HL-60 (cell line): ENCODE results near the gene CAND1.

ENCODE experiments used
- DNase-seq, 2 experiments: peaks; one replicate each; pipeline ENCODE4 v3.0.0-alpha.2; 2010 to 2020; ENCODE audit warnings: low read depth in 1 of 2, low spot score in 1 of 2
- H3K27ac ChIP-seq: fragments of 250-450 bp; sonication (Bioruptor Pico); replicated peaks from 2 replicates; pipeline ENCODE4 v1.5.1; 2020; ENCODE audit warnings: mild to moderate bottlenecking, moderate library complexity
- H3K27me3 ChIP-seq: fragments of 250-450 bp; sonication (Bioruptor Pico); 2 replicates; pipeline ENCODE4 v1.5.1; 2021; ENCODE audit warnings: mild to moderate bottlenecking, moderate library complexity; ENCODE audit not compliant: insufficient read depth, poor library complexity, severe bottlenecking
- H3K4me3 ChIP-seq: replicated peaks from 2 replicates; pipeline ENCODE4 v1.5.1; 2011; ENCODE audit warnings: mild to moderate bottlenecking, control low read depth, low read length; ENCODE audit not compliant: insufficient read depth
- CTCF ChIP-seq: IDR thresholded peaks from one replicate; pipeline ENCODE4 v1.5.1; 2011; ENCODE audit warnings: low read length, control low read depth, inconsistent platforms; ENCODE audit not compliant: insufficient read depth
- GABPA ChIP-seq: IDR thresholded peaks from 2 replicates; pipeline ENCODE4 v1.6.1; 2012; ENCODE audit warnings: low read depth
- POLR2AphosphoS5 ChIP-seq: IDR thresholded peaks from 2 replicates; pipeline ENCODE4 v1.6.1; 2012; ENCODE audit warnings: low read depth
- REST ChIP-seq: IDR thresholded peaks from 2 replicates; pipeline ENCODE4 v1.6.1; 2012; ENCODE audit warnings: low read depth; ENCODE audit not compliant: insufficient replicate concordance
- SPI1 ChIP-seq: IDR thresholded peaks from 2 replicates; pipeline ENCODE4 v1.6.1; 2012; ENCODE audit warnings: low read depth, mild to moderate bottlenecking, borderline replicate concordance
- long read RNA-seq: library from polyadenylated mRNA; unstranded; transcript quantifications from one replicate; pipeline ENCODE4 v2.0.0, GENCODE V29; 2020

Gene CAND1
- long read RNA-seq, full-length matches to known transcripts, result 212 of 264 reads
- long read RNA-seq, partial matches to known transcripts, result 30 of 264 reads
- long read RNA-seq, other reads (novel, unspliced or antisense), result 22 of 264 reads

- Histone ChIP-seq H3K27me3 (no peaks in the 10 kb centered on the region), H3K27ac (peak within 1 kb of the TSS; percentile 98), H3K4me3 (peak within 1 kb of the TSS; percentile 90)
- TF ChIP-seq POLR2AphosphoS5 (peak; percentile 85), SPI1 (no peak), REST (peak; percentile 54)
- peak; percentile 95 to 98 for DNase-seq
Measured at GRCh38 chr12:67268896-67269632, at the start of gene CAND1. TSS of gene CAND1 (plus strand) at chr12:67269358. CDS start at chr12:67269718, 360 bp downstream.

GRCh38 chr12:67220065-67220464 is 49.1 kb upstream of the CAND1 start:
- no peaks in the 10 kb centered on the region for H3K27me3 ChIP-seq
- TF ChIP-seq CTCF, result no peak
- no peak for TF ChIP-seq GABPA
- TF ChIP-seq POLR2AphosphoS5, result no peak

GRCh38 chr12:67222302-67222701 is 46.9 kb upstream of the CAND1 start:
- no peak for DNase-seq
- Histone ChIP-seq H3K27ac (no peak overlapping the region), H3K4me3 (no peak overlapping the region), H3K27me3 (no peaks in the 10 kb centered on the region)
- TF ChIP-seq CTCF, result peak; percentile 3
- TF ChIP-seq REST, result no peak
- TF ChIP-seq GABPA, result no peak

More at GRCh38 chr12:67220065-67220464, 49.1 kb upstream of the CAND1 start:
- H3K27ac ChIP-seq, result no peak overlapping the region
- no peak overlapping the region for H3K4me3 ChIP-seq
- no peak for DNase-seq

- H3K27ac ChIP-seq, result no peak overlapping the region
- no peak overlapping the region for H3K4me3 ChIP-seq
- no peaks in the 10 kb centered on the region for H3K27me3 ChIP-seq
- no peak for TF ChIP-seq REST
- DNase-seq, result no peak
Measured at GRCh38 chr12:67223225-67223624, 45.9 kb upstream of the CAND1 start.
